ENCODE data around the gene CTAGE15. TPM values are rescaled to one million over a fixed set of nuclear protein-coding genes. Genes with fewer than 3 reads are reported as not detected.
"Not testable (repeated sequence)": the region's sequence is repeated elsewhere in the genome, so short reads cannot be mapped to it uniquely, and the experiment has no call there.

The CTAGE15 gene
- total and polyA plus RNA-seq, 5 donors from 2014 or later = 0.14 to 1.2 (median 0.18) TPM; not detected in 2

- H3K4me1 ChIP-seq (ENCODE audit: control insufficient read depth, insufficient read depth, low read length, poor library complexity, severe bottlenecking); H3K27ac Mint-ChIP-seq; H3K36me3 ChIP-seq (ENCODE audit: control insufficient read depth, insufficient read depth, low read length); ATAC-seq (ENCODE audit: low read depth in 2 of 2); H3K27me3 Mint-ChIP-seq; H3K36me3 Mint-ChIP-seq; H3K4me1 Mint-ChIP-seq; H3K4me3 ChIP-seq (ENCODE audit: low read depth, low read length); H3K4me3 Mint-ChIP-seq; H3K27me3 ChIP-seq (ENCODE audit: control insufficient read depth, insufficient read depth, low read length); H3K9me3 ChIP-seq (ENCODE audit: control insufficient read depth in 2 of 2, low read length in 2 of 2); H3K27ac ChIP-seq (ENCODE audit: insufficient read depth, low read length, poor library complexity, severe bottlenecking); H3K9me3 Mint-ChIP-seq: not testable (repeated sequence)
- DNase-seq = peak in 2 of 3 donors; percentile 0 to 3
Measured at GRCh38 chr7:143615545-143615944, 43.9 kb downstream of the CTAGE15 start.

GRCh38 chr7:143617204-143617603 is 45.6 kb downstream of the CTAGE15 start:
- H3K27me3 ChIP-seq (ENCODE audit: control insufficient read depth, insufficient read depth, low read length); H3K4me1 ChIP-seq (ENCODE audit: control insufficient read depth, insufficient read depth, low read length, poor library complexity, severe bottlenecking); DNase-seq; H3K27ac ChIP-seq (ENCODE audit: insufficient read depth, low read length, poor library complexity, severe bottlenecking); H3K4me3 ChIP-seq (ENCODE audit: low read depth, low read length); H3K9me3 Mint-ChIP-seq; H3K36me3 ChIP-seq (ENCODE audit: control insufficient read depth, insufficient read depth, low read length); ATAC-seq (ENCODE audit: low read depth in 2 of 2); H3K36me3 Mint-ChIP-seq; H3K9me3 ChIP-seq (ENCODE audit: control insufficient read depth in 2 of 2, low read length in 2 of 2); H3K27ac Mint-ChIP-seq; H3K4me3 Mint-ChIP-seq; H3K4me1 Mint-ChIP-seq; H3K27me3 Mint-ChIP-seq: not testable (repeated sequence)

GRCh38 chr7:143620058-143620457 is 48.5 kb downstream of the CTAGE15 start:
- H3K4me3 ChIP-seq (ENCODE audit: low read depth, low read length); H3K4me3 Mint-ChIP-seq: not testable (repeated sequence)

GRCh38 chr7:143620646-143621045 is 49.0 kb downstream of the CTAGE15 start, which contains the start of gene TCAF2:
Gene TCAF2, plus strand, starts transcription at chr7:143620974.
- not testable (repeated sequence) for H3K4me3 ChIP-seq (ENCODE audit: low read depth, low read length); H3K27me3 Mint-ChIP-seq; H3K36me3 ChIP-seq (ENCODE audit: control insufficient read depth, insufficient read depth, low read length); H3K4me1 ChIP-seq (ENCODE audit: control insufficient read depth, insufficient read depth, low read length, poor library complexity, severe bottlenecking); H3K9me3 ChIP-seq (ENCODE audit: control insufficient read depth in 2 of 2, low read length in 2 of 2); H3K27ac Mint-ChIP-seq; H3K9me3 Mint-ChIP-seq; H3K4me1 Mint-ChIP-seq; H3K27me3 ChIP-seq (ENCODE audit: control insufficient read depth, insufficient read depth, low read length); H3K36me3 Mint-ChIP-seq
- H3K27ac ChIP-seq (ENCODE audit: insufficient read depth, low read length, poor library complexity, severe bottlenecking) = peak within 1 kb of the TSS; percentile 55
- peak; percentile 84 to 90 for ATAC-seq (ENCODE audit: low read depth in 2 of 2)
- peak in 1 of 3 donors; percentile 77 for DNase-seq
- H3K4me3 Mint-ChIP-seq = peak within 1 kb of the TSS in 1 of 4 donors; percentile 81

More at GRCh38 chr7:143620058-143620457, 48.5 kb downstream of the CTAGE15 start:
- H3K4me1 ChIP-seq (ENCODE audit: control insufficient read depth, insufficient read depth, low read length, poor library complexity, severe bottlenecking); H3K4me1 Mint-ChIP-seq; H3K9me3 Mint-ChIP-seq; H3K9me3 ChIP-seq (ENCODE audit: control insufficient read depth in 2 of 2, low read length in 2 of 2); H3K36me3 Mint-ChIP-seq; H3K27ac ChIP-seq (ENCODE audit: insufficient read depth, low read length, poor library complexity, severe bottlenecking); H3K27me3 ChIP-seq (ENCODE audit: control insufficient read depth, insufficient read depth, low read length); H3K36me3 ChIP-seq (ENCODE audit: control insufficient read depth, insufficient read depth, low read length); H3K27me3 Mint-ChIP-seq; H3K27ac Mint-ChIP-seq: not testable (repeated sequence)
- peak in 1 of 3 donors; percentile 54 for DNase-seq
- peak; percentile 22 to 30 for ATAC-seq (ENCODE audit: low read depth in 2 of 2)

GRCh38 chr7:143621175-143621574 is 49.6 kb downstream of the CTAGE15 start:
- not testable (repeated sequence) for H3K4me3 ChIP-seq (ENCODE audit: low read depth, low read length); H3K27me3 ChIP-seq (ENCODE audit: control insufficient read depth, insufficient read depth, low read length); H3K36me3 Mint-ChIP-seq; H3K27me3 Mint-ChIP-seq; DNase-seq; H3K36me3 ChIP-seq (ENCODE audit: control insufficient read depth, insufficient read depth, low read length); H3K27ac Mint-ChIP-seq; H3K9me3 Mint-ChIP-seq; H3K9me3 ChIP-seq (ENCODE audit: control insufficient read depth in 2 of 2, low read length in 2 of 2); H3K4me1 ChIP-seq (ENCODE audit: control insufficient read depth, insufficient read depth, low read length, poor library complexity, severe bottlenecking); H3K4me1 Mint-ChIP-seq
- peak overlapping the region; percentile 55 for H3K27ac ChIP-seq (ENCODE audit: insufficient read depth, low read length, poor library complexity, severe bottlenecking)
- peak; percentile 42 to 45 for ATAC-seq (ENCODE audit: low read depth in 2 of 2)
- peak overlapping the region in 1 of 4 donors; percentile 81 for H3K4me3 Mint-ChIP-seq

GRCh38 chr7:143622130-143622529 is 50.5 kb downstream of the CTAGE15 start:
- not testable (repeated sequence) for H3K27me3 Mint-ChIP-seq; H3K4me1 ChIP-seq (ENCODE audit: control insufficient read depth, insufficient read depth, low read length, poor library complexity, severe bottlenecking); H3K27ac ChIP-seq (ENCODE audit: insufficient read depth, low read length, poor library complexity, severe bottlenecking); H3K9me3 Mint-ChIP-seq; H3K9me3 ChIP-seq (ENCODE audit: control insufficient read depth in 2 of 2, low read length in 2 of 2); H3K36me3 Mint-ChIP-seq; H3K27ac Mint-ChIP-seq; DNase-seq; H3K4me3 ChIP-seq (ENCODE audit: low read depth, low read length); H3K4me3 Mint-ChIP-seq; H3K27me3 ChIP-seq (ENCODE audit: control insufficient read depth, insufficient read depth, low read length); H3K4me1 Mint-ChIP-seq; H3K36me3 ChIP-seq (ENCODE audit: control insufficient read depth, insufficient read depth, low read length)
- peak; percentile 35 to 40 for ATAC-seq (ENCODE audit: low read depth in 2 of 2)

Other genes with a start within 250 kb of the CTAGE15 start
- gene FAM131B, start 209.1 kb upstream of the CTAGE15 start, total RNA-seq = 0.27 TPM
- under 1 TPM in 3 of 4 donors, not detected in 1; 0.14 to 0.36 (median 0.35) TPM for gene FAM131B, start 209.1 kb upstream of the CTAGE15 start, polyA plus RNA-seq
- 174 TPM for gene ZYX, start 190.5 kb upstream of the CTAGE15 start, total RNA-seq
- 100 to 1,000 TPM in 1 of 4 donors, 10 to 100 TPM in 3; 81.1 to 105 (median 89.5) TPM for gene ZYX, start 190.5 kb upstream of the CTAGE15 start, polyA plus RNA-seq
- gene EPHA1, start 162.9 kb upstream of the CTAGE15 start, total RNA-seq = 5.0 TPM
- 10 to 100 TPM in 1 of 4 donors, 1 to 10 TPM in 3; 1.4 to 10.3 (median 4.8) TPM for gene EPHA1, start 162.9 kb upstream of the CTAGE15 start, polyA plus RNA-seq
- gene TAS2R60, start 128.3 kb upstream of the CTAGE15 start, total RNA-seq = 0.42 TPM
- gene TAS2R60, start 128.3 kb upstream of the CTAGE15 start, polyA plus RNA-seq = under 1 TPM in 2 of 4 donors, not detected in 2; 0.19 to 0.20 TPM
- 0.59 TPM for gene TAS2R41, start 93.9 kb upstream of the CTAGE15 start, total RNA-seq
- not detected for gene TAS2R41, start 93.9 kb upstream of the CTAGE15 start, polyA plus RNA-seq
- gene TCAF2, start 49.2 kb downstream of the CTAGE15 start, total RNA-seq = 41.3 TPM
- 10 to 100 TPM; 12.7 to 13.9 (median 12.9) TPM for gene TCAF2, start 49.2 kb downstream of the CTAGE15 start, polyA plus RNA-seq
- 0.91 TPM for gene CTAGE6, start 185.9 kb downstream of the CTAGE15 start, total RNA-seq
- under 1 TPM in 2 of 4 donors, not detected in 2; 0.14 to 0.31 TPM for gene CTAGE6, start 185.9 kb downstream of the CTAGE15 start, polyA plus RNA-seq